Central memory CD8-positive, alpha-beta T cell (primary cell): Measurements from ENCODE around the gene UBR3.
A peak's percentile ranks its signal among the peaks of the same experiment; 100 is the strongest.
"Not testable (repeated sequence)": the region's sequence is repeated elsewhere in the genome, so short reads cannot be mapped to it uniquely, and the experiment has no call there.

ENCODE experiments used
- ATAC-seq: fragments of 150-1000 bp; cut with Tn5 transposase; replicated peaks from 2 replicates; pipeline ENCODE4 v1.10.0; 2022; ENCODE audit warnings: mild to moderate bottlenecking, moderate FRiP score, moderate number of reproducible peaks; ENCODE audit not compliant: poor library complexity, severe bottlenecking; ENCODE audit errors: extremely low read depth
- DNase-seq, 2 donors: peaks; one replicate each; pipeline ENCODE4 v3.0.0; 2021; ENCODE audit warnings: low spot score in 2 of 2
- H3K27ac Mint-ChIP-seq: one replicate; pipeline ENCODE4 v1.8.0; 2022; ENCODE audit warnings: low read depth, mild to moderate bottlenecking, moderate library complexity, mixed read lengths
- H3K27me3 Mint-ChIP-seq: one replicate; pipeline ENCODE4 v1.8.0; 2022; ENCODE audit warnings: mixed read lengths
- H3K36me3 Mint-ChIP-seq: one replicate; pipeline ENCODE4 v1.8.0; 2022; ENCODE audit warnings: mild to moderate bottlenecking, moderate library complexity, mixed read lengths; ENCODE audit not compliant: insufficient read depth
- H3K4me1 Mint-ChIP-seq: one replicate; pipeline ENCODE4 v1.8.0; 2022; ENCODE audit warnings: mixed read lengths
- H3K4me3 Mint-ChIP-seq: one replicate; pipeline ENCODE4 v1.8.0; 2022; ENCODE audit warnings: mild to moderate bottlenecking, moderate library complexity, mixed read lengths
- H3K9me3 Mint-ChIP-seq: one replicate; pipeline ENCODE4 v1.8.0; 2022; ENCODE audit warnings: mixed read lengths

Gene UBR3

GRCh38 chr2:169803480-169803879 lies 23.8 kb upstream of the UBR3 start:
- H3K27me3 Mint-ChIP-seq = no peaks in the 10 kb centered on the region
- no peak overlapping the region for H3K27ac Mint-ChIP-seq
- peaks cover 15% of the 10 kb centered on the region for H3K4me1 Mint-ChIP-seq
- H3K9me3 Mint-ChIP-seq = no peaks in the 10 kb centered on the region
- DNase-seq (no peak), ATAC-seq (no peak)
- H3K36me3 Mint-ChIP-seq = peaks cover 69% of the 10 kb centered on the region
- H3K4me3 Mint-ChIP-seq = no peak overlapping the region

GRCh38 chr2:169806586-169806985 lies 20.7 kb upstream of the UBR3 start:
- no peaks in the 10 kb centered on the region for H3K9me3 Mint-ChIP-seq
- no peaks in the 10 kb centered on the region for H3K27me3 Mint-ChIP-seq
- no peak for ATAC-seq
- no peak overlapping the region for H3K27ac Mint-ChIP-seq
- DNase-seq = no peak
- no peak overlapping the region for H3K4me3 Mint-ChIP-seq
- H3K36me3 Mint-ChIP-seq = peaks cover 79% of the 10 kb centered on the region
- H3K4me1 Mint-ChIP-seq = peaks cover 6% of the 10 kb centered on the region

DNA sequence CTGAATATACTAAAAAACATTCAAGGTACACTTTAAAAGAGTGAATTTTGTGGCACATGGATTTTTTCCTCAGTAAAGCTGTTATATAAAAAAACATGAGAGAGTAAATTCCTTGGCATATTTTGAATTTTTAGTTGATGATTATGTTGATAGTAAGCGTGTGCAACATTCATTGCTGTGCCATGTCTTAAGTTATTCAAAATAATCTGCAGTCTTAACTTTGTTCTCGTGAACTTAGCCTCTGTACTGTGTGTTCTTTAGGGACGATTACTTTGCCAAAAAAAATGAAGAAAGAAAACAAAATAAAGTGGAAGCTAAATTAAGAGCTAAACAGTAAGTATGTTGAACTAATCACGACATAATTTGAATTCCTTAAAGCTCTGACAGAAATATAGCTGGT lies 19.0 kb upstream of the UBR3 start:
- Mint-ChIP-seq H3K27ac (no peak overlapping the region), H3K4me1 (no peaks in the 10 kb centered on the region), H3K4me3 (no peak overlapping the region), H3K27me3 (no peaks in the 10 kb centered on the region), H3K36me3 (peaks cover 75% of the 10 kb centered on the region), H3K9me3 (no peaks in the 10 kb centered on the region)
- ATAC-seq (no peak), DNase-seq (no peak)

GRCh38 chr2:169815849-169816248 lies 11.4 kb upstream of the UBR3 start:
- H3K36me3 Mint-ChIP-seq = peaks cover 39% of the 10 kb centered on the region
- no peaks in the 10 kb centered on the region for H3K9me3 Mint-ChIP-seq
- H3K4me3 Mint-ChIP-seq = no peak overlapping the region
- no peak for DNase-seq
- ATAC-seq = no peak
- no peaks in the 10 kb centered on the region for H3K27me3 Mint-ChIP-seq
- peaks cover 12% of the 10 kb centered on the region for H3K4me1 Mint-ChIP-seq
- H3K27ac Mint-ChIP-seq = no peak overlapping the region

DNA sequence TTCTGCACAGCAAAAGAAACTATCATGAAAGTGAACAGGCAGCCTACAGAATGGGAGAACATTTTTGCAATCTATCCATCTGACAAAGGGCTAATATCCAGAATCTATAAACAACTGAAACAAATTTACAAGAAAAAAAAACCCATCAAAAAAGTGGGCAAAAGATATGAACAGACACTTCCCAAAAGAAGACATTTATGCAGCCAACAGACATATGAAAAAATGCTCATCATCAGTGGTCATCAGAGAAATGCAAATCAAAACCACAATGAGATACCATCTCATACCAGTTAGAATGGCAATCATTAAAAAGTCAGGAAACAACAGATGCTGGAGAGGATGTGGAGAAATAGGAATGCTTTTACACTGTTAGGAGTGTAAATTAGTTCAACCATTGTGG lies 10.3 kb upstream of the UBR3 start:
- H3K36me3 Mint-ChIP-seq = peaks cover 34% of the 10 kb centered on the region
- H3K4me1 Mint-ChIP-seq = peaks cover 23% of the 10 kb centered on the region
- not testable (repeated sequence) for DNase-seq, H3K27me3 Mint-ChIP-seq, H3K9me3 Mint-ChIP-seq, ATAC-seq, H3K4me3 Mint-ChIP-seq, H3K27ac Mint-ChIP-seq

DNA sequence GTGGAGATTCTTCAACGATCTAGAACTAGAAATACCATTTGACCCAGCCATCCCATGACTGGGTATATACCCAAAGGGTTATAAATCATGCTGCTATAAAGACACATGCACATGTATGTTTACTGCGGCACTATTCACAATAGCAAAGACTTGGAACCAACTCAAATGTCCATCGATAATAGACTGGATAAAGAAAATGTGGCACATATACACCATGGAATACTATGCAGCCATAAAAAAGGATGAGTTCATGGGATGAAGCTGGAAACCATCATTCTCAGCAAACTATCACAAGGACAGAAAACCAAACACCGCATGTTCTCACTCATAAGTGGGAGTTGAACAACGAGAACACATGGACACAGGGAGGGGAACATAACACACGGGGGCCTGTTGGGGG lies 9.9 kb upstream of the UBR3 start:
- ATAC-seq, DNase-seq, H3K27ac Mint-ChIP-seq, H3K27me3 Mint-ChIP-seq, H3K4me3 Mint-ChIP-seq, H3K9me3 Mint-ChIP-seq: not testable (repeated sequence)
- Mint-ChIP-seq H3K36me3 (peaks cover 32% of the 10 kb centered on the region), H3K4me1 (peaks cover 25% of the 10 kb centered on the region)

GRCh38 chr2:169818241-169818640 lies 9.0 kb upstream of the UBR3 start:
- Mint-ChIP-seq H3K36me3 (peaks cover 29% of the 10 kb centered on the region), H3K4me3 (no peak overlapping the region), H3K27me3 (no peaks in the 10 kb centered on the region), H3K4me1 (peaks cover 34% of the 10 kb centered on the region), H3K27ac (peak overlapping the region; percentile 69), H3K9me3 (no peaks in the 10 kb centered on the region)
- no peak for ATAC-seq
- DNase-seq = no peak

DNA sequence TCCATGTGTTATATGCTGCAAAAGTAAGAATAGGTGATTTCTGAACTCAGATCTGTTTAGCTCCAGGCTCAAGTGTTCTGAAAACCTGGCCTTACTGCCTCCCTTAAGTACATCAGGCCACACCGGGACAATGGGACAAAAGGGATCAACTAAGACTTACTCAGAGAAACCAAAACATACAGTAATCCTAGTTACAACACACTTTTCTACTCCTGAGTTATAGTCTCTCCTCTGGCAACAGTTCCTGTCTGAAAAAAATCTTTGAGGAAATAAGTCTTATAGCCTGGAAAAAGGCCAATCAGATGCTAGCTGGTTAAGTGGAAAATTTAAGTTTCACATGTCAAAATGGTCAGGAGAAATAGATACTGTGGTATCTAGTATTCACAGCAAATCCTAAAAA lies 8.1 kb upstream of the UBR3 start:
- H3K36me3 Mint-ChIP-seq = peaks cover 23% of the 10 kb centered on the region
- H3K9me3 Mint-ChIP-seq = no peaks in the 10 kb centered on the region
- DNase-seq (no peak), ATAC-seq (no peak)
- H3K4me1 Mint-ChIP-seq = peaks cover 43% of the 10 kb centered on the region
- no peak overlapping the region for H3K27ac Mint-ChIP-seq
- no peak overlapping the region for H3K4me3 Mint-ChIP-seq
- no peaks in the 10 kb centered on the region for H3K27me3 Mint-ChIP-seq

GRCh38 chr2:169820101-169820500 lies 7.2 kb upstream of the UBR3 start:
- H3K9me3 Mint-ChIP-seq, H3K27ac Mint-ChIP-seq, ATAC-seq, H3K4me3 Mint-ChIP-seq, H3K27me3 Mint-ChIP-seq, DNase-seq: not testable (repeated sequence)
- H3K36me3 Mint-ChIP-seq = peaks cover 21% of the 10 kb centered on the region
- peaks cover 50% of the 10 kb centered on the region for H3K4me1 Mint-ChIP-seq

- no peak overlapping the region for H3K4me3 Mint-ChIP-seq
- no peak overlapping the region for H3K27ac Mint-ChIP-seq
- peaks cover 16% of the 10 kb centered on the region for H3K36me3 Mint-ChIP-seq
Observed at GRCh38 chr2:169822036-169822435, 5.2 kb upstream of the UBR3 start.

GRCh38 chr2:169822785-169823392 lies 4.4 kb upstream of the UBR3 start:
- DNase-seq (no peak), ATAC-seq (no peak)
- Mint-ChIP-seq H3K9me3 (no peaks in the 10 kb centered on the region), H3K27ac (peak overlapping the region; percentile 49), H3K27me3 (no peaks in the 10 kb centered on the region), H3K4me1 (peaks cover 61% of the 10 kb centered on the region), H3K4me3 (peak overlapping the region; percentile 90), H3K36me3 (peaks cover 21% of the 10 kb centered on the region)

More at GRCh38 chr2:169822036-169822435, 5.2 kb upstream of the UBR3 start:
- H3K4me1 Mint-ChIP-seq = peaks cover 61% of the 10 kb centered on the region
- H3K9me3 Mint-ChIP-seq = no peaks in the 10 kb centered on the region
- H3K27me3 Mint-ChIP-seq = no peaks in the 10 kb centered on the region
- DNase-seq (no peak), ATAC-seq (no peak)

DNA sequence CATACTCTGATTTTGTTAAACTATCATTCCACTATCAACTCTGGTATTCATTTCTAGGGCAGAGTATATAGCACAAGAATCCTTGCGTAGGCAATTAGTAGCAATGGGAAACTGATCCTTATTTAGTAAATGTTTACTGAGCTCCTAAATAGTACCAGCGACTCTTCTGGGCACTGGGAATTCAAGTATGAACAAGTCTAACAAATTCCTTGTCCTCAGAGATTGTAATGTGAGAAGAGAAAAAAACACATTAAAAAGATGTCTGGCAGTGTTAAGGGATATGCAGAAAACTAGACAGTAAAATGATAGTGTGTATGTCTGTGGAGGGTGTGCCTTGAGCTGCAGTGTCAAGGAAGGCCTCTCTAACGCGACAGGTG lies 3.3 kb upstream of the UBR3 start:
- Mint-ChIP-seq H3K36me3 (peaks cover 30% of the 10 kb centered on the region), H3K9me3 (no peaks in the 10 kb centered on the region), H3K27me3 (no peaks in the 10 kb centered on the region), H3K4me3 (peak overlapping the region; percentile 90), H3K4me1 (peaks cover 66% of the 10 kb centered on the region), H3K27ac (peak overlapping the region; percentile 95)
- ATAC-seq (peak; percentile 15), DNase-seq (no peak)

DNA sequence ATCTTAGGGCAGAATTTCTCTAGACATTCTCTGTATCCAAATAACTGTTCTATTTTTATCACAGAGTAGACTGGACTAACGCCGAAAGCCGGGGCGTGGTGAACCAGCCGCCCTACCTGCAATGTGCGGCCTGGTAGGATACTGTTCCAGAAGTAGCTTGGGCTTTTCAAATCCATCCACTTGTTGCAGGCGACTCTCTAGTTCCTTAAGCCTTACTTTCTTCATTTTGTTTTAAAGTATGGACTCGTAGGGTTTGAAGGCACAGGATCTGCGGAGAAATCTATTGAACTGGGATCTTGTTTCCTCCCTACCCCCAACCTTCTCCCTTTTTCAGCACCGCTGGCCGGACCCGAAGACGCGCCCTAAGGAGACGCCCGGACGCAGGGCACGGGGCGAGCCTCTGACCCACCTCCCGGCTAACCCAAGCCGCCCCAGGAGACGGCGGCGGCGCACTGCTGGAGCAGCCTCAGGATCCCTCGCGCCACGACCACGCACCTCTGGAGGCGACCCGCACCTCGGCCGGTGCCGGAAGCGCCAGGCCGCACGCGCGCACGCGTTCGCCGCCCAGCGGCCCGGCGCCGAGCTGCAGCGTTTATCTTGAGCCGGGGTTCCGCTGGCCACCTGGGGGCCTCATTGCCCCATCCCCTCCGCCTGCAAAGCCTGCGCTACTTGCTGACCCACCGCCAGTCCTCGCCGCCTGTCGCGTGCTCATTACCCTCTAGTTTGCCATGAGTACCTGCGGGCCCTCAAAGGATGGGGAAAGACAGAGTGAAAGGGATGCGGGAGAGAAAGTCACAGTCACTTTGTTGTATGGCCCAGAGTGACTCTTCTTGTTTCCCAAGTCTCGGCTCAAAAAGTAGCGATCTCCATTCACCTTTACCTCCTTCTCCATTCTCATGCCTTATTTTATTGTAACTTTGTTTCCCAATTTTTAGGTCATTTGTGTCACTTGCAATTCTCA lies 2.6 kb upstream of the UBR3 start, which contains the start of gene METTL5:
Gene METTL5, minus strand, starts transcription at position 533 of the 961 bp plus-strand sequence. Its CDS starts 308 bp downstream, at position 225.
- DNase-seq (peak; percentile 57 to 60), ATAC-seq (peak; percentile 50)
- no peaks in the 10 kb centered on the region for H3K9me3 Mint-ChIP-seq
- H3K4me3 Mint-ChIP-seq = peak within 1 kb of the TSS; percentile 90
- peak within 1 kb of the TSS; percentile 95 for H3K27ac Mint-ChIP-seq
- H3K4me1 Mint-ChIP-seq = peaks cover 71% of the 10 kb centered on the region
- H3K36me3 Mint-ChIP-seq = peaks cover 30% of the 10 kb centered on the region
- H3K27me3 Mint-ChIP-seq = no peaks in the 10 kb centered on the region
